Skeletal muscle tissue (tissue), 1 donor: ENCODE results near the gene MYO1A. TPM values are rescaled to one million over a fixed set of nuclear protein-coding genes. Genes with fewer than 3 reads are reported as not detected.

Source experiments
- total RNA-seq: library from RNA; depleted of rRNA; stranded (reverse); fragments of >200 nt; gene quantifications from one replicate; pipeline ENCODE4 v1.2.3, GENCODE V29; 2014

MYO1A gene
- total RNA-seq, 1 donor from 2014 or later = not detected

Other genes starting within 250 kb of the MYO1A start
- not detected for gene SDR9C7, start 115.7 kb downstream of the MYO1A start, total RNA-seq
- 0.52 TPM for gene RDH16, start 92.5 kb downstream of the MYO1A start, total RNA-seq
- 5.7 TPM for gene ZBTB39, start 43.6 kb downstream of the MYO1A start, total RNA-seq
- not detected for gene TAC3, start 33.6 kb downstream of the MYO1A start, total RNA-seq
- gene NEMP1, start 28.7 kb upstream of the MYO1A start, total RNA-seq = 11.0 TPM
- gene NAB2, start 39.0 kb upstream of the MYO1A start, total RNA-seq = 38.1 TPM
- gene STAT6, start 61.2 kb upstream of the MYO1A start, total RNA-seq = 31.8 TPM
- 118 TPM for gene LRP1, start 78.4 kb upstream of the MYO1A start, total RNA-seq
- 1.0 TPM for gene LRP1-AS, start 97.5 kb upstream of the MYO1A start, total RNA-seq
- gene NXPH4, start 166.7 kb upstream of the MYO1A start, total RNA-seq = not detected
- 91.3 TPM for gene SHMT2, start 179.6 kb upstream of the MYO1A start, total RNA-seq
- gene STAC3, start 201.1 kb upstream of the MYO1A start, total RNA-seq = 166 TPM